Caco-2 (cell line): Measurements from ENCODE around the gene SLC7A9. TPM values are rescaled to one million over a fixed set of nuclear protein-coding genes. Genes with fewer than 3 reads are reported as not detected.
"Not testable (repeated sequence)": the region's sequence is repeated elsewhere in the genome, so short reads cannot be mapped to it uniquely, and the experiment has no call there.

Source experiments
- BruUV-seq: library from RNA; stranded (reverse); fragments of 400-500 nt; replicated peaks from 2 replicates; lab custom pipeline; 2021; lab: Mats Ljungman, UMichigan
- CTCF ChIA-PET: fragments of 300-600 bp; sonication (Branson Sonifier 250); formaldehyde crosslinking; loops from one replicate; lab custom pipeline; 2022; ENCODE audit warnings: antibody characterized with exemption; lab: Charles Lee
- POLR2A ChIA-PET: fragments of 300-600 bp; sonication (Branson Sonifier 250); formaldehyde crosslinking; loops from one replicate; lab custom pipeline; 2022; ENCODE audit warnings: antibody characterized with exemption; lab: Charles Lee
- DNase-seq, 2 experiments: peaks; one replicate each; pipeline versions ENCODE4 v3.0.0 to v3.0.0-alpha.2; 2020 to 2022
- H3K27me3 ChIP-seq: replicated peaks from 2 replicates; pipeline ENCODE4 v1.6.0; 2011; ENCODE audit warnings: low read length; ENCODE audit not compliant: control insufficient read depth, insufficient read depth
- H3K36me3 ChIP-seq: 2 replicates; pipeline ENCODE4 v1.5.1; 2011; ENCODE audit warnings: low read length; ENCODE audit not compliant: control insufficient read depth, insufficient read depth
- H3K4me1 ChIP-seq: fragments of 250-450 bp; sonication (Bioruptor Pico); 2 replicates; pipeline ENCODE4 v1.5.1; 2020; ENCODE audit warnings: mild to moderate bottlenecking
- H3K4me3 ChIP-seq: 2 replicates; pipeline ENCODE4 v1.5.1; 2011; ENCODE audit warnings: low read depth, mild to moderate bottlenecking, control low read depth, low read length
- H3K9me3 ChIP-seq: fragments of 250-450 bp; sonication (Bioruptor Pico); 2 replicates; pipeline ENCODE4 v1.5.1; 2020; ENCODE audit warnings: mild to moderate bottlenecking, moderate library complexity
- H3K27ac Mint-ChIP-seq: one replicate; pipeline ENCODE4 v1.8.0; 2022; ENCODE audit warnings: mixed read lengths; ENCODE audit not compliant: unreplicated experiment
- H3K27me3 Mint-ChIP-seq: one replicate; pipeline ENCODE4 v1.8.0; 2022; ENCODE audit warnings: mixed read lengths; ENCODE audit not compliant: insufficient read depth, unreplicated experiment
- H3K36me3 Mint-ChIP-seq: one replicate; pipeline ENCODE4 v1.8.0; 2022; ENCODE audit warnings: mild to moderate bottlenecking, mixed read lengths; ENCODE audit not compliant: insufficient read depth, unreplicated experiment
- H3K4me1 Mint-ChIP-seq: one replicate; pipeline ENCODE4 v1.8.0; 2022; ENCODE audit warnings: low read depth, mixed read lengths; ENCODE audit not compliant: unreplicated experiment
- H3K4me3 Mint-ChIP-seq: one replicate; pipeline ENCODE4 v1.8.0; 2022; ENCODE audit warnings: mild to moderate bottlenecking, moderate library complexity, mixed read lengths; ENCODE audit not compliant: unreplicated experiment
- H3K9me3 Mint-ChIP-seq: one replicate; pipeline ENCODE4 v1.8.0; 2022; ENCODE audit warnings: mixed read lengths; ENCODE audit not compliant: unreplicated experiment
- intact Hi-C: fragments of 100-400 bp; cut with micrococcal nuclease; formaldehyde crosslinking; loops from one replicate; pipeline ENCODE4 v1.10.0; 2022; ENCODE audit not compliant: unreplicated experiment
- total RNA-seq: library from RNA; stranded (reverse); gene quantifications from 2 replicates; pipeline ENCODE4 v1.2.3, GENCODE V29; 2022
- TF ChIP-seq, protein P1 (sequence below), 2 experiments: fragments of 200-600 bp in 1 of 2; IDR thresholded peaks; 1 replicate in 1 of 2; 2 replicates in 1 of 2; pipeline versions ENCODE4 v1.5.1 to v1.8.0; 2011 to 2022; ENCODE audit warnings: antibody characterized with exemption in 1 of 2, control low read depth in 1 of 2, inconsistent platforms in 1 of 2, low read depth in 1 of 2, low read length in 1 of 2, mild to moderate bottlenecking in 1 of 2, moderate library complexity in 1 of 2; ENCODE audit not compliant: insufficient read depth in 1 of 2, severe bottlenecking in 1 of 2, unreplicated experiment in 1 of 2

SLC7A9 gene
- total RNA-seq, 1 experiment from 2014 or later = 3.6 TPM

DNA sequence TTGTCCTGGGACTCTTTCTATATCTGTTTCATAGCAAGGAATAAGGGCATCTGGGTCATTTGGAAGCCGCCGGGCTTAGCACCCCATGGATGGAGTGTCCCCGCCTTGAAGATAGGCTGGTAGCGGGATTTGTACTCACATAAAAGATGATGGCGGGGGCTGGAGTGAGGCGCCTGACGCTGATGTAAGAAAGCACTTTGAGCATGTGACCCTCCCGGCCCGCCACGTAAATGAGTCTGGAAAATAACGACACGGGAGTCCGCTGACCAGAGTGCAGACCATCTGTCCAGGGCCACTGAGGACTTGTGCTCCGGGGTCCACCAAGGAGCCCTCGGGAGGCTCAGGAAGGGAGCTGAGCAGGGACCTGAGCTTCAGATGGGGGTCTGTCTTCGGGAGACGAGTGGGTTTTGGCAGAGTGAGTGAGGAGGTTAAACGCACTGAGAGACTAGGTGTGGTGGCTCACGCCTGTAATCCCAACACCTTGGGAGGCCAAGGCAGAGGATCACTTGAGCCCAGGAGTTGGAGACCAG lies 25.8 kb downstream of the SLC7A9 start:
- intact Hi-C loops = no loop called here
- BruUV-seq = no TSS peak
- no peaks in the 10 kb centered on the region for H3K27me3 ChIP-seq
- Mint-ChIP-seq H3K4me3 (no peak overlapping the region), H3K36me3 (no peaks in the 10 kb centered on the region), H3K9me3 (peaks cover 17% of the 10 kb centered on the region), H3K4me1 (no peaks in the 10 kb centered on the region), H3K27ac (no peak overlapping the region), H3K27me3 (no peaks in the 10 kb centered on the region)
- ChIA-PET POLR2A (no interaction called here), CTCF (no interaction called here)
- H3K4me3 ChIP-seq = no peak overlapping the region
- DNase-seq = no peak
- TF ChIP-seq, protein P1, sequence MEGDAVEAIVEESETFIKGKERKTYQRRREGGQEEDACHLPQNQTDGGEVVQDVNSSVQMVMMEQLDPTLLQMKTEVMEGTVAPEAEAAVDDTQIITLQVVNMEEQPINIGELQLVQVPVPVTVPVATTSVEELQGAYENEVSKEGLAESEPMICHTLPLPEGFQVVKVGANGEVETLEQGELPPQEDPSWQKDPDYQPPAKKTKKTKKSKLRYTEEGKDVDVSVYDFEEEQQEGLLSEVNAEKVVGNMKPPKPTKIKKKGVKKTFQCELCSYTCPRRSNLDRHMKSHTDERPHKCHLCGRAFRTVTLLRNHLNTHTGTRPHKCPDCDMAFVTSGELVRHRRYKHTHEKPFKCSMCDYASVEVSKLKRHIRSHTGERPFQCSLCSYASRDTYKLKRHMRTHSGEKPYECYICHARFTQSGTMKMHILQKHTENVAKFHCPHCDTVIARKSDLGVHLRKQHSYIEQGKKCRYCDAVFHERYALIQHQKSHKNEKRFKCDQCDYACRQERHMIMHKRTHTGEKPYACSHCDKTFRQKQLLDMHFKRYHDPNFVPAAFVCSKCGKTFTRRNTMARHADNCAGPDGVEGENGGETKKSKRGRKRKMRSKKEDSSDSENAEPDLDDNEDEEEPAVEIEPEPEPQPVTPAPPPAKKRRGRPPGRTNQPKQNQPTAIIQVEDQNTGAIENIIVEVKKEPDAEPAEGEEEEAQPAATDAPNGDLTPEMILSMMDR (IDR thresholded peaks at IDR 0.05; ENCODE audit: insufficient read depth in 1 of 2, low read depth in 1 of 2, low read length in 1 of 2, severe bottlenecking in 1 of 2, unreplicated experiment in 1 of 2) = no peak
- peaks cover 10% of the 10 kb centered on the region; the same call in 1 of the 2 replicates for H3K9me3 ChIP-seq
- no peaks in the 10 kb centered on the region for H3K4me1 ChIP-seq
- no peaks in the 10 kb centered on the region for H3K36me3 ChIP-seq

DNA sequence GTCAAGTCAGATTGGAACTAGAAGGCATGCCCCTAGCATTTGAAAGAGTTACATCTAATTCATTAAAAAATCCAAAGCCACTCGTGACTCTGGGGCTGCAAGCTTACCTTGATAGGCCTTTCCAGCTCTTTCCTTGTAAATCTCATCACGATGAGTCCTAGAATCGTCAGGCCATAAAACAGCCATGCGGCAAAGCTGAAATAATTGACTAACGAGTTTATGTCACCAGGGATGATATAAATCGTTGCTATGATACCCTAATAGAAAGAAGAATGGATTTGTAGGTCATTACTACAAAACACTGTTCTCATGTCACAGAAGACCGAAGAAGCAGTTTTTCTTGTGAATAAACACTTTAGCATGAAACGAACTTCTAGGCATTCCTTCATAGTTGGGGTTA lies 27.5 kb downstream of the SLC7A9 start:
- ChIA-PET POLR2A (no interaction called here), CTCF (no interaction called here)
- no peaks in the 10 kb centered on the region for H3K36me3 ChIP-seq
- peaks cover 10% of the 10 kb centered on the region; the same call in 1 of the 2 replicates for H3K9me3 ChIP-seq
- H3K9me3 Mint-ChIP-seq = peaks cover 20% of the 10 kb centered on the region
- DNase-seq = no peak
- TF ChIP-seq, protein P1 (IDR thresholded peaks at IDR 0.05; ENCODE audit: insufficient read depth in 1 of 2, low read depth in 1 of 2, low read length in 1 of 2, severe bottlenecking in 1 of 2, unreplicated experiment in 1 of 2) = no peak
- no peak overlapping the region for H3K27ac Mint-ChIP-seq
- no peaks in the 10 kb centered on the region for H3K4me1 Mint-ChIP-seq
- no peaks in the 10 kb centered on the region for H3K4me1 ChIP-seq
- no peak overlapping the region for H3K4me3 Mint-ChIP-seq
- H3K4me3 ChIP-seq = no peak overlapping the region
- intact Hi-C loops = no loop called here
- H3K27me3 Mint-ChIP-seq = no peaks in the 10 kb centered on the region
- no TSS peak for BruUV-seq
- no peaks in the 10 kb centered on the region for H3K36me3 Mint-ChIP-seq
- no peaks in the 10 kb centered on the region for H3K27me3 ChIP-seq

DNA sequence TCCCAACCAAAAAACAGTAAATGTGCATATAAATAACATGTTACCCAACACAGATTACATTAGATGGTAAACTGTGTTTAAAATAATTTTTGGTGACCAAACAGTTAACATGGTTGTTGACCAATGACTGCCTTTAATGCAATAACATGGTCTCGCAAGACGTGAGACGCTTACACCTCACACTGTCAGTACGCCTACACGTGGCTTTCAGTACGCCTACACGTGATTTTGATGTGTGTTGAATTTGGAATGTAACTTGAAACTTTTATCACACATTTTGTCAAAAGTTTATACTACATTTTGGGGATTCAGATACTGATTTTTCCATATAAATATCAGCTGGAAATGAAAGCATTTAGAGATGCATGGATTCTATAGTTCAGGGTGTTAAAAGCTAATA lies 32.0 kb downstream of the SLC7A9 start:
- TF ChIP-seq, protein P1 (IDR thresholded peaks at IDR 0.05; ENCODE audit: insufficient read depth in 1 of 2, low read depth in 1 of 2, low read length in 1 of 2, severe bottlenecking in 1 of 2, unreplicated experiment in 1 of 2) = no peak
- H3K27me3 Mint-ChIP-seq = no peaks in the 10 kb centered on the region
- no peak for DNase-seq
- no peak overlapping the region for H3K27ac Mint-ChIP-seq
- no TSS peak for BruUV-seq
- H3K4me1 Mint-ChIP-seq = no peaks in the 10 kb centered on the region
- H3K27me3 ChIP-seq = no peaks in the 10 kb centered on the region
- H3K9me3 ChIP-seq = peaks cover 10% of the 10 kb centered on the region; the same call in 1 of the 2 replicates
- no peaks in the 10 kb centered on the region for H3K36me3 Mint-ChIP-seq
- H3K4me3 Mint-ChIP-seq = no peak overlapping the region
- H3K4me3 ChIP-seq = no peak overlapping the region
- peaks cover 20% of the 10 kb centered on the region for H3K9me3 Mint-ChIP-seq
- intact Hi-C loops = no loop called here
- CTCF ChIA-PET = no interaction called here
- no peaks in the 10 kb centered on the region for H3K4me1 ChIP-seq
- POLR2A ChIA-PET = no interaction called here
- no peaks in the 10 kb centered on the region; the same call in 1 of the 2 replicates for H3K36me3 ChIP-seq

DNA sequence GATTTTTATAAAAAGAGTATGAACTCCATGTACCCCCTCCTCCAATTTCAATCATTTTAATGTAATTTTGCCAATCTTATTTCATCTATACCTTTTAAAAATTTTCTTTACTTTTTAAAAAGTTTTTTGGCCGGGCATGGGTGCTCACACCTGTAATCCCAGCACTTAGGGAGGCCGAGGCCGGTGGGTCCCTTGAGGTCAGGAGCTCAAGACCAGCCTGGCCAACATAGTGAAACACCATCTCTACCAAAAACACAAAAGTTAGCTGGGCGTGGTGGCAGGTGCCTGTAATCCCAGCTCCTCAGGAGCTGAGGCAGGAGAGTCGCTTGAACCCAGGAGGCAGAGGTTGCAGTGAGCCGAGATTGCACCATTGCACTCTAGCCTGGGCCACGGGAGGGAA lies 36.2 kb downstream of the SLC7A9 start:
- H3K4me1 Mint-ChIP-seq, DNase-seq, H3K27me3 ChIP-seq, CTCF ChIA-PET, intact Hi-C loops, H3K27me3 Mint-ChIP-seq, H3K9me3 Mint-ChIP-seq, BruUV-seq, H3K4me3 Mint-ChIP-seq, H3K9me3 ChIP-seq, H3K27ac Mint-ChIP-seq, H3K4me1 ChIP-seq, H3K4me3 ChIP-seq, H3K36me3 Mint-ChIP-seq, H3K36me3 ChIP-seq, POLR2A ChIA-PET: not testable (repeated sequence)

DNA sequence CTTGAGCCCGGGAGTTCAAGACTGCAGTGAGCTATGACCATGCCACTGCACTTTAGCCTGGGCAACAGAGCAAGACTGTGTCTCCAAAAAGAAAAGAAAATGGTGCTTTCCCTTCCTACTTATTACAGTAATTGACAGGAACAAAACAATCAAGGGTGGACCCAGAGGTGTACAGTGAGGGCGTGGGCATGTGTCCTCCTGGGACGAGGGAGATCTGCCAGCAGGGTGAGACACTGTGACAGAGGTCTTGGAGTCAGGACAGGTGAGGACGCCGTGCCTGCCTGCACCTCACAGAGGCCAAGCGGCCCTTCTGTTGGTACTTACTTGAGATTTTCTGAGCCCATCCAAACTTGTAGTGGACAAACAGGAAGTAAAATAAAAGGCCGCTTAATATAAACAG lies 36.7 kb downstream of the SLC7A9 start:
- not testable (repeated sequence) for H3K9me3 Mint-ChIP-seq, H3K4me1 Mint-ChIP-seq, H3K36me3 Mint-ChIP-seq

More for the DNA sequence above, 36.7 kb downstream of the SLC7A9 start:
- H3K4me3 Mint-ChIP-seq, H3K4me3 ChIP-seq, H3K4me1 ChIP-seq, intact Hi-C loops, H3K27me3 ChIP-seq, H3K27me3 Mint-ChIP-seq, POLR2A ChIA-PET, H3K9me3 ChIP-seq, H3K27ac Mint-ChIP-seq, CTCF ChIA-PET, H3K36me3 ChIP-seq, DNase-seq, BruUV-seq: not testable (repeated sequence)
